ENCODE results near the gene SAXO1.

SAXO1 gene

GRCh38 chr9:18979367-18979766, 53.6 kb downstream of the SAXO1 start:
- TF ChIP-seq YY1 (IDR thresholded peaks at IDR 0.05; ENCODE audit: insufficient read depth, insufficient read length) = no peak
- no peak for TF ChIP-seq SUZ12 (IDR thresholded peaks at IDR 0.05; ENCODE audit: extremely low read depth, insufficient read depth, insufficient read length)
- TF ChIP-seq ZNF274 (IDR thresholded peaks at IDR 0.05; ENCODE audit: low read depth, low read length) = no peak
- Histone ChIP-seq H3K27me3 (ENCODE audit: insufficient read depth, insufficient read length) (no peaks in the 10 kb centered on the region), H3K4me3 (ENCODE audit: insufficient read length, low read depth) (no peak overlapping the region)

DNA sequence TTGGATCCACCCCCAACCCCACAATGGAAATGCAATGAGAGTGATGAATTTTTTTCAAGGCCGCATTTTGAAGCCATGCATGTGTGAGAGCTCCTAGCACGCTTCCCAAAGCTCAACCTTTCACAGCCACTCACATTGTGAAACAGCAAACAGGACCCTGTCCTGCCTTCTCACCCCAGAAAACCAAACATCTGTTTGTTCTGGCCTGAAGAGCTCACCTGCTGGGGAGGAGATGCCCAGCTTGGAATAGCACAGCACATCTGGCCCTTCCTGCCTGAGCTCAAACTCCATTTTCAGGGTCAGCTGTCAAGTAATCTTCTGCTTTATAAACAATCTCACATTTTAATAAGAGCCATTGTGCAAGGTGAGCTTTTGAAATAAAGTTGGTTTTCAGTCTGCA, 54.8 kb downstream of the SAXO1 start:
- Histone ChIP-seq H3K4me3 (ENCODE audit: insufficient read length, low read depth) (no peak overlapping the region), H3K4me1 (ENCODE audit: insufficient read depth, insufficient read length) (peaks cover 2% of the 10 kb centered on the region), H3K36me3 (ENCODE audit: insufficient read depth, insufficient read length, low read length) (no peaks in the 10 kb centered on the region), H3K9ac (ENCODE audit: insufficient read length, low read depth) (no peak overlapping the region), H3K27me3 (ENCODE audit: insufficient read depth, insufficient read length) (no peaks in the 10 kb centered on the region), H3K9me3 (ENCODE audit: insufficient read depth, low read length) (no peaks in the 10 kb centered on the region)
- no peak for TF ChIP-seq SUZ12 (IDR thresholded peaks at IDR 0.05; ENCODE audit: extremely low read depth, insufficient read depth, insufficient read length)
- no peak for TF ChIP-seq ZNF274 (IDR thresholded peaks at IDR 0.05; ENCODE audit: low read depth, low read length)
- no peak for TF ChIP-seq YY1 (IDR thresholded peaks at IDR 0.05; ENCODE audit: insufficient read depth, insufficient read length)
- no peak for DNase-seq (ENCODE audit: low read depth, low spot score)

More at GRCh38 chr9:18979367-18979766, 53.6 kb downstream of the SAXO1 start:
- DNase-seq (ENCODE audit: low read depth, low spot score) = no peak
- Histone ChIP-seq H3K36me3 (ENCODE audit: insufficient read depth, insufficient read length, low read length) (no peaks in the 10 kb centered on the region), H3K9ac (ENCODE audit: insufficient read length, low read depth) (no peak overlapping the region), H3K9me3 (ENCODE audit: insufficient read depth, low read length) (no peaks in the 10 kb centered on the region), H3K4me1 (ENCODE audit: insufficient read depth, insufficient read length) (peaks cover 2% of the 10 kb centered on the region)

DNA sequence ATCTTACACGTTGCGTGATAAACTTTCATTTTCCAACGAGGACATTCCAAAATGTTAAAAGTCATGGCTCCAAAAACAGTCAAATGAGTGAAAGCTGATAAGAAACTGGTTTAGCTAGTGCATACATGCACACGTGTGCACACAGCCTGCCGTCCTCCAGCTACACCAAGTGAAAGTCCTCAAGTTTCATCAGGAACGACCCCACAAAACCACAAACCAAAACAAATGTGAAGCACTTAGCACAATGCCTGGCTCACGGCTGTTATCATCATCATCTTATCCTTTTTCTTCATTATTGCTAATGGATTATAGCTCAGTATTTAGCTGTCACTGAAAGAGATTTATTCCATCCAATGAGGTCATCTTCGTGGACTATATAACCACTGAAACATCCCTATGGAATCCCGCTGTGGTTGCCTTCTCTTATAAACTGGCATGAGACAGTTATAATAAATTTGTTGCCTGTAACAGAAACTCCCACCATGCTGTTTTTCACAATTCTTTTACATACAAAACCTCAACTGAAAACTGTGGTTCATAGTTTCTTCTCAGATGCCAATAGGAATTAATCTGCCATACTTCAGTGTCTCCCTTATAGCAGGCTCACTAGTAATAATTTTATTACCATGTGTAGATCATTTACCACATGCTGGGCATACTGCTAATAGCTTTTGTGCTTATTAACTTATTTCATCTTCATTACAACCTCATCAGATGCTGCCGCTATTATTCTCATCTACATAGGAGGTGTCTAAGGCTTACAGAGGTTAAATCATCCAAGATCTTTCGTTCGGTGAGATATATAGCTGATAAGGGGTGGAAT, 56.1 kb downstream of the SAXO1 start:
- Histone ChIP-seq H3K27me3 (ENCODE audit: insufficient read depth, insufficient read length) (no peaks in the 10 kb centered on the region), H3K36me3 (ENCODE audit: insufficient read depth, insufficient read length, low read length) (no peaks in the 10 kb centered on the region), H3K4me1 (ENCODE audit: insufficient read depth, insufficient read length) (peaks cover 2% of the 10 kb centered on the region), H3K9me3 (ENCODE audit: insufficient read depth, low read length) (no peaks in the 10 kb centered on the region), H3K9ac (ENCODE audit: insufficient read length, low read depth) (no peak overlapping the region), H3K4me3 (ENCODE audit: insufficient read length, low read depth) (no peak overlapping the region)
- no peak for TF ChIP-seq SUZ12 (IDR thresholded peaks at IDR 0.05; ENCODE audit: extremely low read depth, insufficient read depth, insufficient read length)
- no peak for TF ChIP-seq YY1 (IDR thresholded peaks at IDR 0.05; ENCODE audit: insufficient read depth, insufficient read length)
- no peak for TF ChIP-seq ZNF274 (IDR thresholded peaks at IDR 0.05; ENCODE audit: low read depth, low read length)
- no peak for DNase-seq (ENCODE audit: low read depth, low spot score)

- TF ChIP-seq SUZ12 (IDR thresholded peaks at IDR 0.05; ENCODE audit: extremely low read depth, insufficient read depth, insufficient read length) (no peak), YY1 (IDR thresholded peaks at IDR 0.05; ENCODE audit: insufficient read depth, insufficient read length) (no peak), ZNF274 (IDR thresholded peaks at IDR 0.05; ENCODE audit: low read depth, low read length) (no peak)
- Histone ChIP-seq H3K4me1 (ENCODE audit: insufficient read depth, insufficient read length) (peaks cover 1% of the 10 kb centered on the region), H3K27me3 (ENCODE audit: insufficient read depth, insufficient read length) (no peaks in the 10 kb centered on the region), H3K9me3 (ENCODE audit: insufficient read depth, low read length) (no peaks in the 10 kb centered on the region), H3K9ac (ENCODE audit: insufficient read length, low read depth) (no peak overlapping the region), H3K36me3 (ENCODE audit: insufficient read depth, insufficient read length, low read length) (no peaks in the 10 kb centered on the region), H3K4me3 (ENCODE audit: insufficient read length, low read depth) (no peak overlapping the region)
- no peak for DNase-seq (ENCODE audit: low read depth, low spot score)
These were observed 56.7 kb downstream of the SAXO1 start for GRCh38 chr9:18976221-18976708.

DNA sequence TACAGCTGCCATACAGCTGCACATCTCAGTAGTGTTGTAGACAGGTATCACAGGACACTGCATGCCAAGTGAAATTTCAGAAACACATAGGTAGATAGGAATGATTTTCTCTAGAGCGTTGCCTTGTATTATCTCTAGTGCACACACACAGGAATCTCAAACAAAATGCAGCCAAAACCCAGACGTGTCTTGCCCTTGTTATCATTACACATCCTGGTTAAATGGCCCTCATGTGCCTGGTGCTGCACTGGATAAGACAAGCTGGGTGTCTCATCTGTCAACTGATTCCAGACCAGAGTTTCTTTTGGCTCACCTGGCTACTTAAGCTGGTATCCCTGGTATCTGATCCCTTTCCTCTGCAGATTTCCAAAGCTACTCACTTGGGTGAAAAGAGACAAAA, 59.7 kb downstream of the SAXO1 start:
- Histone ChIP-seq H3K4me3 (ENCODE audit: insufficient read length, low read depth) (no peak overlapping the region), H3K9me3 (ENCODE audit: insufficient read depth, low read length) (peaks cover 7% of the 10 kb centered on the region; the same call in 1 of the 2 replicates), H3K27me3 (ENCODE audit: insufficient read depth, insufficient read length) (no peaks in the 10 kb centered on the region), H3K4me1 (ENCODE audit: insufficient read depth, insufficient read length) (no peaks in the 10 kb centered on the region), H3K9ac (ENCODE audit: insufficient read length, low read depth) (no peak overlapping the region), H3K36me3 (ENCODE audit: insufficient read depth, insufficient read length, low read length) (no peaks in the 10 kb centered on the region)
- no peak for DNase-seq (ENCODE audit: low read depth, low spot score)
- TF ChIP-seq ZNF274 (IDR thresholded peaks at IDR 0.05; ENCODE audit: low read depth, low read length) (no peak), YY1 (IDR thresholded peaks at IDR 0.05; ENCODE audit: insufficient read depth, insufficient read length) (no peak), SUZ12 (IDR thresholded peaks at IDR 0.05; ENCODE audit: extremely low read depth, insufficient read depth, insufficient read length) (no peak)

GRCh38 chr9:18972675-18973074, 60.3 kb downstream of the SAXO1 start:
- TF ChIP-seq SUZ12 (IDR thresholded peaks at IDR 0.05; ENCODE audit: extremely low read depth, insufficient read depth, insufficient read length) (no peak), ZNF274 (IDR thresholded peaks at IDR 0.05; ENCODE audit: low read depth, low read length) (no peak), YY1 (IDR thresholded peaks at IDR 0.05; ENCODE audit: insufficient read depth, insufficient read length) (no peak)
- Histone ChIP-seq H3K36me3 (ENCODE audit: insufficient read depth, insufficient read length, low read length) (no peaks in the 10 kb centered on the region), H3K9ac (ENCODE audit: insufficient read length, low read depth) (no peak overlapping the region), H3K27me3 (ENCODE audit: insufficient read depth, insufficient read length) (no peaks in the 10 kb centered on the region), H3K9me3 (ENCODE audit: insufficient read depth, low read length) (peaks cover 13% of the 10 kb centered on the region; the same call in 1 of the 2 replicates), H3K4me3 (ENCODE audit: insufficient read length, low read depth) (no peak overlapping the region), H3K4me1 (ENCODE audit: insufficient read depth, insufficient read length) (peaks cover 2% of the 10 kb centered on the region)
- DNase-seq (ENCODE audit: low read depth, low spot score) = no peak

- H3K36me3 ChIP-seq (ENCODE audit: insufficient read depth, insufficient read length, low read length) = no peaks in the 10 kb centered on the region
- no peak for TF ChIP-seq SUZ12 (IDR thresholded peaks at IDR 0.05; ENCODE audit: extremely low read depth, insufficient read depth, insufficient read length)
- no peak for TF ChIP-seq ZNF274 (IDR thresholded peaks at IDR 0.05; ENCODE audit: low read depth, low read length)
- no peak for TF ChIP-seq YY1 (IDR thresholded peaks at IDR 0.05; ENCODE audit: insufficient read depth, insufficient read length)
- H3K4me3 ChIP-seq (ENCODE audit: insufficient read length, low read depth) = no peak overlapping the region
- no peaks in the 10 kb centered on the region for H3K27me3 ChIP-seq (ENCODE audit: insufficient read depth, insufficient read length)
- no peak for DNase-seq (ENCODE audit: low read depth, low spot score)
- H3K4me1 ChIP-seq (ENCODE audit: insufficient read depth, insufficient read length) = peaks cover 2% of the 10 kb centered on the region
- peaks cover 14% of the 10 kb centered on the region; the same call in 1 of the 2 replicates for H3K9me3 ChIP-seq (ENCODE audit: insufficient read depth, low read length)
- H3K9ac ChIP-seq (ENCODE audit: insufficient read length, low read depth) = no peak overlapping the region
These were observed 61.1 kb downstream of the SAXO1 start for GRCh38 chr9:18971909-18972308.

Data from NT2/D1 (cell line).